ENCODE data around the gene MRGPRF.

DNA sequence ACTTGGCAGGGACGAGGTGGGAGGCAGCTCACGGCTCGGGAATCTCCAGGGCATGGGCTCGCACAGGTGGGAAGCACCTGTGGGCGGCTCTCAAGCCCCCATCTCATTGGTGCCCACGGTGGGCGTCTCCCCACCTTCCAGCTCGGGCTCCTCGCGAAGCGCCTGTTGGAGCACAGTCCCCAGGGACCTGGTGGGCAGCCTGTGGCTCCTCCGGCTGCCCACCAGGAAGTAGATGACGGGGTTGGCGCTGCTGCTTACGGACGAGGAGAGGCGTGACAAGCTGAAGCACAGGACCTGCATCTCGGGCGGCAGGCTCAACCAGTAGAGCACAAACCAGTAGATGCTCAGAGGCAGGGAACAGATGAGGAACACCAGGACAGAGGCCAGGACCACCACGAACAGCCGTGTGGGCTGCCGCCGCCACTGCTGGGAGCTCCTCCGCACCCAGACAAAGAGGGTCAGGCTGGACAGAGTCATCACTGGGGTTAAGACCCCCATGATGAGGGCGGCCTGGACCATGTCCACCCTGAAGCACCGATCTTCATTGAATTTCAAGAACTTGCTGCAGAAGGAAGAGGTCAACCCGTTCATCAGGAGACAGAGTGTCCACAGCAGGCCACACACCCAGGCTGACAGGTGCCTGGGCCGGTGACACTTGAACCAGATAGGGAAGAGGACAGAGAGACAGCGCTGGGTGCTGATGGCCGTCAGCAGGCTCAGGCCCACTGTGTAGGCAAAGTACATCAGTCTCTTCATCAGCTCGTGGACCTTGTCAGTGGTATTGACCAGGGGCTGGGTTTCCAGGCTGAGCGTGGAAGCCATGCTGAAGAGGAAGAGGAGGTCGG lies 32.9 kb downstream of the MRGPRF start:
- TF ChIP-seq, protein P1, sequence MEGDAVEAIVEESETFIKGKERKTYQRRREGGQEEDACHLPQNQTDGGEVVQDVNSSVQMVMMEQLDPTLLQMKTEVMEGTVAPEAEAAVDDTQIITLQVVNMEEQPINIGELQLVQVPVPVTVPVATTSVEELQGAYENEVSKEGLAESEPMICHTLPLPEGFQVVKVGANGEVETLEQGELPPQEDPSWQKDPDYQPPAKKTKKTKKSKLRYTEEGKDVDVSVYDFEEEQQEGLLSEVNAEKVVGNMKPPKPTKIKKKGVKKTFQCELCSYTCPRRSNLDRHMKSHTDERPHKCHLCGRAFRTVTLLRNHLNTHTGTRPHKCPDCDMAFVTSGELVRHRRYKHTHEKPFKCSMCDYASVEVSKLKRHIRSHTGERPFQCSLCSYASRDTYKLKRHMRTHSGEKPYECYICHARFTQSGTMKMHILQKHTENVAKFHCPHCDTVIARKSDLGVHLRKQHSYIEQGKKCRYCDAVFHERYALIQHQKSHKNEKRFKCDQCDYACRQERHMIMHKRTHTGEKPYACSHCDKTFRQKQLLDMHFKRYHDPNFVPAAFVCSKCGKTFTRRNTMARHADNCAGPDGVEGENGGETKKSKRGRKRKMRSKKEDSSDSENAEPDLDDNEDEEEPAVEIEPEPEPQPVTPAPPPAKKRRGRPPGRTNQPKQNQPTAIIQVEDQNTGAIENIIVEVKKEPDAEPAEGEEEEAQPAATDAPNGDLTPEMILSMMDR (conservative IDR thresholded peaks at IDR 0.05; ENCODE audit: low read length), result no peak
- TF ChIP-seq EZH2phosphoT487 (IDR thresholded peaks at IDR 0.05; ENCODE audit: borderline replicate concordance, low read depth, low read length), result no peak
